ENCODE measurements around the gene DHDDS. TPM values are rescaled to one million over a fixed set of nuclear protein-coding genes. Genes with fewer than 3 reads are reported as not detected.
"Not testable (repeated sequence)": the region's sequence is repeated elsewhere in the genome, so short reads cannot be mapped to it uniquely, and the experiment has no call there.

DHDDS gene
- 10 to 100 TPM; 55.7 to 56.6 TPM for total RNA-seq

GRCh38 chr1:26431979-26432695, at the start of gene DHDDS:
Gene DHDDS (plus strand): TSS chr1:26432321. CDS start chr1:26432946, 625 bp downstream.
- Mint-ChIP-seq H3K27me3 (peaks cover 3% of the 10 kb centered on the region), H3K9me3 (no peaks in the 10 kb centered on the region), H3K4me1 (peaks cover 10% of the 10 kb centered on the region), H3K27ac (peak within 1 kb of the TSS; percentile 92), H3K4me3 (peak within 1 kb of the TSS; percentile 92), H3K36me3 (ENCODE audit: low read depth) (peaks cover 38% of the 10 kb centered on the region)
- peak; percentile 97 for ATAC-seq (replicated peaks)

- Mint-ChIP-seq H3K4me3 (no peak overlapping the region), H3K36me3 (ENCODE audit: low read depth) (no peaks in the 10 kb centered on the region), H3K4me1 (peaks cover 21% of the 10 kb centered on the region), H3K27ac (no peak overlapping the region), H3K27me3 (no peaks in the 10 kb centered on the region), H3K9me3 (no peaks in the 10 kb centered on the region)
- no peak for ATAC-seq (replicated peaks)
Measured at GRCh38 chr1:26384076-26384475, 48.0 kb upstream of the DHDDS start.

GRCh38 chr1:26385063-26385462, 47.1 kb upstream of the DHDDS start:
- H3K27ac Mint-ChIP-seq; H3K36me3 Mint-ChIP-seq (ENCODE audit: low read depth); ATAC-seq (replicated peaks); H3K27me3 Mint-ChIP-seq; H3K9me3 Mint-ChIP-seq: not testable (repeated sequence)
- H3K4me1 Mint-ChIP-seq, result peaks cover 22% of the 10 kb centered on the region
- peak overlapping the region; percentile 36 for H3K4me3 Mint-ChIP-seq

- Mint-ChIP-seq H3K4me1 (peaks cover 28% of the 10 kb centered on the region), H3K9me3 (no peaks in the 10 kb centered on the region), H3K36me3 (ENCODE audit: low read depth) (no peaks in the 10 kb centered on the region), H3K27me3 (no peaks in the 10 kb centered on the region), H3K27ac (no peak overlapping the region), H3K4me3 (no peak overlapping the region)
- ATAC-seq (replicated peaks), result peak; percentile 81
Measured at GRCh38 chr1:26387447-26387846, 44.7 kb upstream of the DHDDS start.

- no peaks in the 10 kb centered on the region for H3K36me3 Mint-ChIP-seq (ENCODE audit: low read depth)
- peak; percentile 53 for ATAC-seq (replicated peaks)
- H3K9me3 Mint-ChIP-seq, result no peaks in the 10 kb centered on the region
- H3K27me3 Mint-ChIP-seq, result no peaks in the 10 kb centered on the region
- H3K4me3 Mint-ChIP-seq, result no peak overlapping the region
- H3K27ac Mint-ChIP-seq, result no peak overlapping the region
- peaks cover 28% of the 10 kb centered on the region for H3K4me1 Mint-ChIP-seq
Measured at GRCh38 chr1:26388791-26389445, 43.2 kb upstream of the DHDDS start.

GRCh38 chr1:26389604-26390247, 42.4 kb upstream of the DHDDS start:
- no peak for ATAC-seq (replicated peaks)
- Mint-ChIP-seq H3K4me1 (peaks cover 23% of the 10 kb centered on the region), H3K27me3 (no peaks in the 10 kb centered on the region), H3K9me3 (no peaks in the 10 kb centered on the region), H3K4me3 (no peak overlapping the region), H3K27ac (no peak overlapping the region), H3K36me3 (ENCODE audit: low read depth) (no peaks in the 10 kb centered on the region)

GRCh38 chr1:26391450-26391849, 40.7 kb upstream of the DHDDS start:
- no peaks in the 10 kb centered on the region for H3K36me3 Mint-ChIP-seq (ENCODE audit: low read depth)
- no peak overlapping the region for H3K27ac Mint-ChIP-seq
- peak; percentile 52 for ATAC-seq (replicated peaks)
- H3K4me3 Mint-ChIP-seq, result no peak overlapping the region
- H3K9me3 Mint-ChIP-seq, result no peaks in the 10 kb centered on the region
- no peaks in the 10 kb centered on the region for H3K27me3 Mint-ChIP-seq
- H3K4me1 Mint-ChIP-seq, result peaks cover 18% of the 10 kb centered on the region

GRCh38 chr1:26395754-26396153, 36.4 kb upstream of the DHDDS start:
- H3K4me1 Mint-ChIP-seq, result peaks cover 7% of the 10 kb centered on the region
- no peak overlapping the region for H3K27ac Mint-ChIP-seq
- no peak overlapping the region for H3K4me3 Mint-ChIP-seq
- ATAC-seq (replicated peaks), result no peak
- no peaks in the 10 kb centered on the region for H3K27me3 Mint-ChIP-seq
- no peaks in the 10 kb centered on the region for H3K36me3 Mint-ChIP-seq (ENCODE audit: low read depth)
- H3K9me3 Mint-ChIP-seq, result no peaks in the 10 kb centered on the region

DNA sequence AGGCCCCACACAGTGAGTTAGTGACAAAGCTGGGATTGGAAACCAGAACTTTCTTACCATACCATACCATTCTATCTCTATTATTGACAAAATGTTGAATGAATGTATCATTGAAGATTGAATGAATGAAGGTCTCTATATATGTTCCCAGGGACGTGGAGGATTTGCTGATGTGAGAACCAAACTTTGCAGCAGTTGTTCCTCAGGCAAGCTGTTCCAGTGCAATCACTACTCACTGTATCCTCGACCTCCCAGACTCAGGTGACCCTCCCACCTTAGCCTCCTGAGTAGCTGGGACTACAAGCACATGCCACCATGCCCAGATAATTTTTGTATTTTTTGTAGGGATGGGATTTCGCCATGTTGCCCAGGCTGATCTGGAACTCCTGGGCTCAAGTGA, 33.1 kb upstream of the DHDDS start:
- ATAC-seq (replicated peaks), result no peak
- Mint-ChIP-seq H3K36me3 (ENCODE audit: low read depth) (no peaks in the 10 kb centered on the region), H3K27ac (no peak overlapping the region), H3K4me1 (no peaks in the 10 kb centered on the region), H3K9me3 (no peaks in the 10 kb centered on the region), H3K4me3 (no peak overlapping the region), H3K27me3 (peaks cover 11% of the 10 kb centered on the region)

DNA sequence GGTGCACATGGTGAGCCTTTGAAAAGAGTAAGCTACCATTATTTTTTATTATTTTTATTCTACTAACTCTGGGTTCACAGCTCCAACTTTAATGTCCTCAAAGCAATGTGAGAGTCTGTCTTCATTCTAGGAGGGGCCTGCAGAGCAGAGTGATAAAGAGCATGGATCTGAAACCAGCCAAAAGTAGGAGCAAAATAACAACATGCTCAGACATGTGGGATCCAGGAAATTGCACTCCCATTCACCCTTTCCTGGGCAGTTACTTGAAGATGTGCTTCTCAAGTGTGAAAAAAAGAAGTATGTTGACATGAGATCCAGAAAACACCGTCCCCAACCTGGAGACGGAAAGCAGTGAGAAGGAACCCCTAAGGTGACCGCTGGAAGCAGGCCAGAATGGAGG, 30.2 kb upstream of the DHDDS start:
- no peaks in the 10 kb centered on the region for H3K36me3 Mint-ChIP-seq (ENCODE audit: low read depth)
- peaks cover 15% of the 10 kb centered on the region for H3K27me3 Mint-ChIP-seq
- H3K4me3 Mint-ChIP-seq, result no peak overlapping the region
- no peaks in the 10 kb centered on the region for H3K9me3 Mint-ChIP-seq
- no peak overlapping the region for H3K27ac Mint-ChIP-seq
- no peaks in the 10 kb centered on the region for H3K4me1 Mint-ChIP-seq
- ATAC-seq (replicated peaks), result no peak

DNA sequence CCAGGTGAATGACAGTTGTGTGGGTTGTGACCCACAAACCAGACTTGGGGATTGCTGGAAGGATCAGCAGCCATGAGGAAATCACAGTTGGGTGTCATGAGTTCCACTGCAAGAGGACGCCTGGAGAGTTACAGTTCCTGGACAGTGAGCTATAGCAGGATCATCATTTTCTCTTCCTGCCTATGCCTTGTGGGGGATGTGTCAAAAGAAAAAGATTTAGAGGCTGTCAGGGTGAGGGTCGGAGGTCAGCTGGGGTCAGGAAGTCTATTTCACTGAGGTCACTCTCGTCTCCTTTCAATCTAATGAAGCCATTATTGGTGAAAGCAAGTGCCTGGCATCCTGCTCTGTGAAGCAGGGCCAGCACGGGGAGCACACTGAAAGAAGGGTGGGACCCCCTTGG, 28.5 kb upstream of the DHDDS start:
- peaks cover 4% of the 10 kb centered on the region for H3K4me1 Mint-ChIP-seq
- no peaks in the 10 kb centered on the region for H3K36me3 Mint-ChIP-seq (ENCODE audit: low read depth)
- no peak overlapping the region for H3K4me3 Mint-ChIP-seq
- peaks cover 18% of the 10 kb centered on the region for H3K27me3 Mint-ChIP-seq
- no peak overlapping the region for H3K27ac Mint-ChIP-seq
- H3K9me3 Mint-ChIP-seq, result no peaks in the 10 kb centered on the region
- no peak for ATAC-seq (replicated peaks)

DNA sequence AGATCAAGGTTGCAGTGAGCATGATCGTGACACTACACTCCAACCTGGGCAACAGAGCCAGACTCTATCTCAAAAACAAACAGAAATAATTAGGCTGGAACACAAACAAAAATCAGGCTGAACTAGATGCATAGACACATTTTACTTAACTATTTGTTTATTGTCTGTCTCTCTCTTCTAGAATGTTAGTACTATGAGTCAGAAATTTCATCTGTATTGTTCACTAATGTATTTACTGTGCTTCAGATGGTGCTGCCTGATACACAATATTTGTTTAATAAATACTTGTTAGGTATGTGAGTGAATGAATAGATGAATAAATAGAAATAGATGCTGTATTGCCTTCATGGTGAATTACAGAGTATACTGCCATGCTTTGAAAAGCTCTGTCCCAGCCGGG, 27.5 kb upstream of the DHDDS start:
- Mint-ChIP-seq H3K4me3 (no peak overlapping the region), H3K27ac (no peak overlapping the region), H3K36me3 (ENCODE audit: low read depth) (no peaks in the 10 kb centered on the region), H3K4me1 (peaks cover 4% of the 10 kb centered on the region), H3K9me3 (no peaks in the 10 kb centered on the region), H3K27me3 (peaks cover 27% of the 10 kb centered on the region)
- no peak for ATAC-seq (replicated peaks)

- no peak overlapping the region for H3K4me3 Mint-ChIP-seq
- no peaks in the 10 kb centered on the region for H3K9me3 Mint-ChIP-seq
- ATAC-seq (replicated peaks), result no peak
- no peaks in the 10 kb centered on the region for H3K36me3 Mint-ChIP-seq (ENCODE audit: low read depth)
- no peak overlapping the region for H3K27ac Mint-ChIP-seq
- peaks cover 31% of the 10 kb centered on the region for H3K27me3 Mint-ChIP-seq
- peaks cover 4% of the 10 kb centered on the region for H3K4me1 Mint-ChIP-seq
Measured at GRCh38 chr1:26405281-26405915, 26.7 kb upstream of the DHDDS start.

- Mint-ChIP-seq H3K9me3 (no peaks in the 10 kb centered on the region), H3K4me1 (peaks cover 7% of the 10 kb centered on the region), H3K27me3 (peaks cover 47% of the 10 kb centered on the region), H3K36me3 (ENCODE audit: low read depth) (no peaks in the 10 kb centered on the region), H3K27ac (no peak overlapping the region), H3K4me3 (peak overlapping the region; percentile 30)
- peak; percentile 57 for ATAC-seq (replicated peaks)
Measured at GRCh38 chr1:26408604-26409003, 23.5 kb upstream of the DHDDS start.

Data from activated T-helper 17 cell treated with anti-CD3 and anti-CD28 coated beads, Interleukin-2, amount 50 U/mL, for 72 hours (primary cell).